T-helper 1 cell treated with Interleukin-12 subunit alpha and Interleukin-12 subunit beta and Interleukin-4 antibody, amounts not matched to agents 30 ng/mL and 1 ng/mL, for 36 hours (primary cell): ENCODE results near the gene ARHGEF25. TPM values are rescaled to one million over a fixed set of nuclear protein-coding genes. Genes with fewer than 3 reads are reported as not detected.

Source experiments
- intact Hi-C: fragments of 100-400 bp; cut with micrococcal nuclease; formaldehyde crosslinking; loops from one replicate; pipeline ENCODE4 v1.15.1; 2024
- total RNA-seq: library from RNA; stranded (reverse); gene quantifications from 2 replicates; pipeline ENCODE4 v1.2.3, GENCODE V29; 2022

Gene ARHGEF25
- total RNA-seq, 1 donor from 2014 or later, result 0.51 TPM

DNA sequence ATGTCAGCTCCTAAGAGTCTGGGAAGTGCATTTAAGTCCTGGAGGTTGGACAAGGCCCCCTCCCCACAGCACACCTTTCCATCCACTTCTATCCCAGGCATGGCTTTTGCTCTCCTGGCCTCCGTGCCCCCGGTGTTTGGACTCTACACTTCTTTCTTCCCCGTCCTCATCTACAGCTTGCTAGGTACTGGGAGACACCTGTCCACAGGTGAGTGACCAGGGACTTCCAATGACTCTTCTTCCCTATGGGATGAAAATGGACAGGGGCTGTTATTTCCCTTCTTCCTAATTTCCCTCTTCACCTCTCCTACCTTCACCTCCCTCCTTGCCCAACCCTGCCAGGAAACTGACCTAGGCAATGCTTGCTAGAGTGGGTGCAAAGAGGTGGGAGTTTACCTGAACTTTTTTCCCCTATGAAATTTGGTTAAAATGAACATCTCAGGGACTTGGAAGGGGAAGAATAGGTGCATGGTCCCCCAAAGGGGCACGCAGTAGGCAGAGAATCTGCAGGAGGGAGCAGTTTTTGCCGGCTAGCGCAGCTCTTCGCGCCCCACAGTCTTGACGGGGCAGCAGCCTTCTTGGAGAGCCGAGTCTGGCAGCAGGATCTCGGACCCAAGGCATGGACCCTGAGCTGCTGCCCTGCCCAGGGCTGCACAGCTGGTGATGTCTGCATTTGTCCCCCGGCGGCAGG lies 9.2 kb downstream of the ARHGEF25 start:
- intact Hi-C loops, result loop anchor here (2.0 to 5.0 kb wide), 2 partner anchors 100 to 143 kb away; partner anchors contain the start of genes ARHGAP9 and DDIT3

DNA sequence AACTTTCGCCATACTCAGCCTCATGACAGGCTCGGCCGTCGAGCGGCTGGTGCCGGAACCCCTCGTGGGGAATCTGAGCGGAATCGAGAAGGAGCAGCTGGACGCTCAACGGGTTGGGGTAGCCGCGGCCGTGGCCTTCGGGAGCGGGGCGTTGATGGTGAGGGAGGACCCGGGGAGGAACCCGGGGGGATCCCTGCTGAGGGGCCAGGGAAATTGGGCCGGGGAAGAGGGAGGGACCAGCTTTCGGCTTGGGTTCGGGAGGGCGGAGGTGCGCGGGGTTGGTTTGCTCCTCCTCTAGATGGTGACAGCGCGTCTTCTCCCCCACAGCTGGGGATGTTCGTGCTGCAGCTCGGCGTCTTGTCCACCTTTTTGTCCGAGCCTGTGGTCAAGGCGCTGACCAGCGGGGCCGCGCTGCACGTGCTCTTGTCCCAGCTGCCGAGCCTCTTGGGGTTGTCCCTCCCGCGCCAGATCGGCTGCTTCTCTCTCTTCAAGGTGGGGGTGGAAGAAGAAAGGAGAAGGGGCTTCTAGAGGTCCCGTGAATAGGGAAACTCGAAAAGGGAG lies 9.8 kb downstream of the ARHGEF25 start:
- intact Hi-C loops, result loop anchor here (1.0 to 5.0 kb wide), 5 partner anchors 12 to 162 kb away; partner anchors contain the start of genes ARHGAP9, B4GALNT1, DDIT3 and GLI1

DNA sequence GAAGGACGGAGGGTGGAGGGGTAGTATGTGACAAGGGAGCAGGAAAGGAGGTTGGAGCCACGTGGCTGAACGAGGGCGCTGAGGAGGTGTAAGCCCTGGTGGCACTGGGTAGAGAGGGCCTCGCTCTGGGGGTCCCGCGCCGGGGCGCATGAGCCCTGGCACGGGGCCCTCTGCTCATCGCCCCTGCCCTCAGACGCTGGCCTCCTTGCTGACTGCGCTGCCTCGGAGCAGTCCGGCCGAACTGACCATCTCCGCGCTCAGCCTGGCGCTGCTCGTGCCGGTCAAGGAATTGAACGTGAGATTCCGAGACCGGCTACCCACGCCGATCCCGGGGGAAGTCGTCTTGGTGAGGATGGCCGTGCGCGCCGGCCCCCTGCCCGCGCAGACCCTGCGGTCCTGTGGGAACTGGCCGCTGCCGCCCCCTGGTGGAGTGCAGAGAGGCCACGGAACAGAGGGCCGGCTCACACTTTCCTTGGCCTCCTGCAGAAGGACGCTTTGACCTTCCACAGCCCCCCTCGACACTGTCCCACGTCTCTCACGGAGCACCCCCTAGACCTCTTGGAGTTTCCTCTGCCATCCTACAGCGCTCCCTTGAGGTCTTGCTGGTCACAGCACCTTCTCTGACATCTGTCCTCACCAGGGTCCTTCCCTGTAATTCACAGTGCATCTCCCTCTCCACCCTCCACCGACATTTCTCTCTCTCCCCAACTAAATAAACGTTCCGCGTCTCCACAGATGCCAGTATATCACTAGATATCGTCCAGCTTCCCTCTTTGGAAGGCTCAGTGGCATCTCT lies 10.5 kb downstream of the ARHGEF25 start:
- intact Hi-C loops, result loop anchor here (1.0 to 5.0 kb wide), 5 partner anchors 12 to 162 kb away; partner anchors contain the start of genes ARHGAP9, B4GALNT1, DDIT3 and GLI1

DNA sequence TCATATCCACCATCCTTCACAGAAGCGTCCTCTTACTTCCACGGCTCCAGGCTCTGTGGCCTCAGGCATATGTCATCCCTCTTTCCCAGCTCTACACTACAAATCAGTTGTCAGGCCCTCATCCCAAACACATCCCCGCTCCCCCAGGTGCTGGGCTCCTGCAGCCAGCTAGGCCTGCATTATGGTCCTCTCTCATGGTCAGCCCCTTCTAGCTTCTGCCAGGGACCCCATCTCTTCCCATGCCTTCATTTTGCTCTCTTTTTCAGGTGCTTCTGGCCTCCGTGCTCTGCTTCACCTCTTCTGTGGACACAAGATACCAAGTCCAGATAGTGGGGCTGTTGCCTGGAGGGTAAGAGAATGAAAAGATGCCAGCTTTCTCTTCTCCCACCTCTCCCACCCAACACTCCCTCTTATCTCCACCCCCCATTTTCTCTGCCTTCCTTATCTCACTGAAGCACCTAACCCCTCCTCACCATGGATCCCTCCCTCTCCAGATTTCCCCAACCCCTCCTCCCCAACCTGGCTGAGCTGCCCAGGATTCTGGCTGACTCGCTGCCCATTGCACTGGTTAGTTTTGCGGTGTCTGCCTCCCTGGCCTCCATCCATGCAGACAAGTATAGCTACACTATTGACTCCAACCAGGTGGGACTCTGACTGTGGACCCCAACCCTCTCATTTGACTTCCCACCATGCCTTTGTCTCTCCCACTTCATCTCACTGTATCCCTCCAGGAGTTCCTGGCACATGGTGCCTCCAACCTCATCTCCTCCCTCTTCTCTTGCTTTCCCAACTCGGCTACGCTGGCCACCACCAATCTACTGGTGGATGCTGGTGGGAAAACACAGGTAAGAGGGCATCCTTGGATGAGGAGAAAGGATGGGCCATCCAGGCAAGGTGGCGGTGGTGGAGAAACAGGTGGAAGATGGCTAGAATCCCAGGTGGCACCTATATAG lies 11.3 kb downstream of the ARHGEF25 start:
- intact Hi-C loops, result loop anchor here (5.0 kb wide), 1 partner anchor 145 kb away; the partner anchor contains the start of gene ARHGAP9

DNA sequence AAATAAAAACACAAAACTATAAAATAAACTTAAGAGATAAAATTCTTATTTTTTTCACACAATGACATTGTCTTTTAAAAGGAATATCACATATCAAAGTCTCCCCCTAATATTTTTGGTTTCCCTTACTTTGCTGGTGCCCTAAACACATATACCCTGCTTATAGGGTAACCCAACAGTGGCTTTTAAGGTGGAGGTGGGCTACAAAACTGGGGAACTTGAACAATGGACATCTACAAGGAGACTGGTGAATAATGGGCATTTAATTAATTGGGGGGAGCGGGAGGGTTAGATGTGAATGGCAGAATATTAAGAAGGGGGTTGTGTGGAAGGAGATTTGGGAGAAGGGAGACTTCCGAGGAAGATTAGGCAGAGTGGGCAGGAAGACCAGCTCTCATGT lies 12.2 kb downstream of the ARHGEF25 start:
- intact Hi-C loops, result loop anchor here (5.0 kb wide), 1 partner anchor 146 kb away; the partner anchor contains the start of gene ARHGAP9

DNA sequence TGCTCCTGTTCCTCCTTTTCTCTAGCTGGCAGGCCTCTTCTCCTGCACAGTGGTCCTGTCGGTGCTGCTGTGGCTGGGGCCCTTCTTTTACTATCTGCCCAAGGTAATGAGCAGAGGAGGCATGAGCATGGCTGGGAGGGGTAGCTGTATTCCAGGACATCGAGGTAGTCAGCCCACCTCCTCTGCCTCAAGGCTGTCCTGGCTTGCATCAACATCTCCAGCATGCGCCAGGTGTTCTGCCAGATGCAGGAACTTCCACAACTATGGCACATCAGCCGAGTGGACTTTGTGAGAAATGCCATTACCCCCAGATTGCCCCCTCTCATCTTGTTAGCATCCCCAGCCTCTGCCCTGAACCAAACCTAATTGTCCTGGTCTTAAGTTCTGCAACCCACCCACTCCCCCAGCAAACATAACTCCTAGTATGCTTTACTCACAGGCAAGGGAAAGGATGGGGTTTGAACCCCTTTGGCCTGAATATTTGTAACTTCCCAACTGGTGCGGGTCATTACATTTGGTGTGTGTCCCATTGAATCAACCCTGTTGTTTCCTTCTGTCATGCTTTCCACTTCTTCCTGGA lies 12.7 kb downstream of the ARHGEF25 start:
- intact Hi-C loops, result loop anchor here (5.0 kb wide), 1 partner anchor 147 kb away; the partner anchor contains the start of gene ARHGAP9

DNA sequence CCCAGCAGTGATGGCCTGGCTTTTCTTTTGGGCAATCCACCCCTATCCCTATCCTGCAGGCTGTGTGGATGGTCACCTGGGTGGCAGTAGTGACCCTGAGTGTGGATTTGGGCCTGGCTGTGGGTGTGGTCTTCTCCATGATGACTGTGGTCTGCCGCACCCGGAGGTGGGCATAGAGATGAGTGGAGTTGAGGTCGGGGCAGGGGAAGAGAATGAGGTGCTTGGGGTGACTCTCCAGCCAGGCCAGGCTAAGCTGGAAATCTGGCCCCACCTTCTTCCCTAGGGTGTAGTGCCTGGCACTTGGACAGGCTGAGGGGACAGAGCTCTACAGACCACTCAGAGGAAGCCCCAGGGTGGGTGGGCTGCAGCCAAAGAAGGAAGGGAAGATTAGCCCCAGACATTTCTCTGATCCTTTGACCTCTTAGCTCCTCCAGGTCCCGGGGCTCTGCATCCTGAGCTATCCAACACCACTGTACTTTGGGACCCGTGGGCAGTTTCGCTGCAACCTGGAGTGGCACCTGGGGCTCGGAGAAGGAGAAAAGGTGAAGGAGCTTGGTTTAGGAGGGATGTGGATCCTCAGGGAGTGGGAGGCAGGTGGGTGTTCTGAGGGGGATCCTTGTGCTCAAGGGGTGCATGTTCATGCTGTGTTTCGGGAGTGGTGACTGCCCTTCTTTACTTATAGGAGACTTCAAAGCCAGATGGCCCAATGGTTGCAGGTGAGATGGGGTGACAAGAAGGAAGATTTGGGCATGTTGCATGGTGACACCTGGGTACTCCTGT lies 13.4 kb downstream of the ARHGEF25 start:
- intact Hi-C loops, result loop anchor here (5.0 kb wide), 1 partner anchor 147 kb away; the partner anchor contains the start of gene ARHGAP9

DNA sequence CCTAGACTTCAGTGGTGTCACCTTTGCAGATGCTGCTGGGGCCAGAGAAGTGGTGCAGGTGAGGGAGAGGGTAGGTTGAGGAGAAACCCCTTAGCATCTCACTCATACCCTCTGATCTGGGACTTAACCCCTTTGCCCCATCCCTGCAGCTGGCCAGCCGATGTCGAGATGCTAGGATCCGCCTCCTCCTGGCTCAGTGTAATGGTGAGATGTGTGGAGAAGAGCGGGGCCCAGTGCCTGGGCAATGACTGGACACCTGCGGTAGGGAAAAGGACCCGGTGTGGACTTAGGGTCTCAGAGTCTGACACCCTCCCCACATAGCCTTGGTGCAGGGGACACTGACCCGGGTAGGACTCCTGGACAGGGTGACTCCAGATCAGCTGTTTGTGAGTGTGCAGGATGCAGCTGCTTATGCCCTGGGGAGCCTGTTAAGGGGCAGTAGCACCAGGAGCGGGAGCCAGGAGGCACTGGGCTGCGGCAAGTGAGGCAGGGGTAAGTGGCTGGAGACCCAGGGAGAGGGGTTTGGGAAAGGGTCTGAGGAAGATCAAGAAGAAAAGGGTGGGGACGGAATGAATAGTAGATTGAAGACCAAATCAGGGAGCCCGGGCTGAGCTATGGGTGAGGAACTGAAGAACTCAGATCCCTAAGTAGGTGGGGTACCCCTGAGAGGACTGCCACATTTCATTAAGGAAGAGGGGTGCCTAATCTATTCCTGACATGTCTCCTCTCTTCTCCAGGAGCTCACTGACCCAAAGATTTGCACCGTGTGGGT lies 14.2 kb downstream of the ARHGEF25 start:
- intact Hi-C loops, result no loop called here

DNA sequence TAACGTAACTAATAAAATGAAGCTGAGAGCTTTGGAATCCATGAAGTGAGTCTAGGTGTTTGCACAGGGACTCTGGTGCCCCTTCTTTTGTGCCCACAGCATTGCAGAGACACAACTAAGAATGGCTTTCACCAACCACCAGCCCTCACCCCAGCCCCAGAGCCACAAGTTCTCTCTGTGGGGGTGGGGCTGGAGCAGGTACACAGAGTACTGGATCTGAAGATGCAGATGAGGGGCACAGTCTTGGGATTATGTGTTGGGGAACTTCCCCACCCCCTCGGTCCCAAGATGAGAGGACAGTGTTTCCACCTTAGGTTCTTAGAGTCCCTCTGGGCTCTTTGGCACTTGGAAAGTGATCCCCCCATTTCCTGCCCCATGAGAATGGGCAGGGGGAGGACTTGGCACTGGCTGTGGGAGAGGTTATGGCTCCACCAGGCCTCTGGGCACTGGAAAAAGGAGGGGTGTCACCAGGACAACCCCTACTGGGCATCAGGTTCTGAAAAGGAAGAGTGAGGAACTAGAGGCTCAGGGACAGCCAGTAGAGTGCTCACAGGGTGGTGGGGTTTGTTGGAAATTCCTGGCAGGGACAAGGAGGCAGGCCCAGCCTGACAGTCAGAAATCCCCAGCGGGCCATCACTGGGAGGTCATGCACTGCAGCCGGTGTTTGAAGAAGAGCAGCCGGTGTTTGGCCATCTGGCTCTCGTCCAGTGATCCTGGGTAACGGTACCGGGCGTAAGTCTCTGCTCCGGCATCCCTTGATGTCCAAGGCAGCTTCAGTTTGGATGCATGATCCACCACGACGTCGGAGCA lies 15.1 kb downstream of the ARHGEF25 start:
- intact Hi-C loops, result no loop called here

DNA sequence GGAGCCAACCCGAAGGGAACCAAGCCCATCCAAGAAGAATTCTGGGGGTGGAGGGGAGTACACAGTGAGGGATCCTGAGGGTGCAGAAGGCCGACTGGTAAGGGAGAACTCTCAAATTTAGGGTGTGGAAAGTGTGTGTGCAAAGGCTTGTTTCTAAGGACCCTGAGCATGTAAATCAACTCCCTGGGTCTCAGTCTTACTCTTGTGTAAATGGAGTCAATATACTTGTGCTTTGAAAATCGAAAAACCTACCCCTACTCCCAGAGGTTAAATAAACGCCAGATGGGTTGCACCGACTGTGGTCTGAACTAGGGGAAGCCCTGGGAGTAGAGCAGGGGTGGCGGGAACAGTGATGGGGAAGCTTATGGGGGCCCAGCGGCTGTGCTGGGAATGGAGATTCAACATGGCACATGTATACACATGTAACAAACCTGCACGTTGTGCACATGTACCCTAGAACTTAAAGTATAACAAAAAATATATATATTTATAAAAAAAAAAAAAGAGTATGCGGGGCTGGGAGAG lies 15.7 kb downstream of the ARHGEF25 start:
- intact Hi-C loops, result no loop called here

DNA sequence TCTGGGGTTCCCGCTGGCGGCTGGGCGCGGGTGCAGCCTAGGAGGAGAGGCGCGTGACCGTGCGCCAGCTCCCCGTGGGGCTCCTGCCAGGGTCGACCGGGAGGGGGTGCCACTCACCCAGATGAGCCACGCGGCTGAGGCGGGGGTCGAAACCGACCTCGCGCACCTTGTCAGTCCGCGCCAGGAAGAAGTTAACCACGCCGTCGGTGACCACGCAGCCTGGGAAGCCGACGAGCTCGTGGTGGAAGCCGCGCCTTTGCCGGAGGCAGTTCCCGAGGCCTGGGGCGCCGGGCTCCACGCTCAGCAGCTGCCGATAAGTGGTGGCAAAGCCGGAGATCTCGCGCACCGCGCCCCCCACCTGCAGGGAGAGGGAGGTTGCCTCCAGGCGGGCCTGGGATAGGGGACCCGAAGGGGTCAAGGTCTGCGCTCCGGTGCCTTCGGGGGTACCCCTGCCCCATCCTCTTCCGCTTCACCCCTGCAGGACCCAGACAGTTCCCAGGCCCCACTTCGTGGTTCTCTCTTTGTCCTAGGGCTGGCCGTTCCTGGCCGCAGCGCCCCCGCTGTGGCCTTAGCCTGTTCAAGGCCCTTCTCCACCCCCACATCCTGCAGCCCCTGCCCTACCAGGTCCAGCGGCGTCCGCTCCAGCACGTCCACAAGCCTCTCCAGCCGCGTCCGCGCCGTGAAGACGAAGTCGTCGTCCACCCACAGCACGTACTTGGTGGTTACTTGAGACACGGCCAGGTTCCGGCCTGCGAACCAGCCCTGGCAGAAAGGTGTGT lies 16.5 kb downstream of the ARHGEF25 start:
- intact Hi-C loops, result no loop called here

DNA sequence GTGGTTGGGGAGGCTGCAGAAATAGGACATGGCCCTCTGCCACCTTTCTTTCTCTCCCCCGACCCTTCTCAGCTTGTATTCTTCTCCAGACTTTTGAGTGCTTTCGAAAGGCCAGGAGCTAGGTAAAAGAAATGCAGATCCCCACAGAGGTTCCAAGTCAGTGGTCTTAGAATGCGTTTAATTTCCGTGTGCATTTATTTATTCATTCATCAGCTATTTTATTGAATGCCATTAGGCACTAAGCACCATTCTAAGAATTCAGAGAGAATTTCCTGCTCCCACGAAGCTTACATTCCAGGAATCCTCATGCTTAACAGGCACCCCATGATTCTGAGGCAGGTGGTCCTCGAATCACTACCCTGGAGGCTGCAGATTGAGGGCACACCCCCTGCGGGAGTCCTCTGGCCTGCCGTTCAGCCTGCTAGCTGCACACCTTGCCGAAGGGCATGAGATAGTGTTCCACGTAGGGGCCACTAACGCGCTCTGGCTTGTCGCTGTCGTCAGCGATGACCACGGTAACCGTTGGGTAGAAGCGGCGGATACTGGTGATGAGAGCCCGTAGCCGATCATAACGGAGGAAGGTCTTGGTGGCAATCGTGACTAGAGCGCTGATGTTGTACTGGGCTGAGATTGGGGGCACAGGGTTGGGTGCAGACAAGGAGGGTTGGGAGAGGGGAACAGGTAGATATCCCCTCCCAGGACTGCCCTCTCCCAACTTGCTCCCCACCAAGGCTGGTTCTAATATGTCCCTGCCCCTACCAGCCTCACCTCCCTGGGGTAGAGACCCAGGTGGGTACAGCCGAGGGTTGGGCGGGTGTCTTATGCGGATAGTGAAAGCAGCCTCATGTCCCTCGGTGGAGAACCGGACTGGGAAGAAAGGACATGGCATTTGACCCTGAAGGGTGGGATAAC lies 17.3 kb downstream of the ARHGEF25 start:
- intact Hi-C loops, result no loop called here

DNA sequence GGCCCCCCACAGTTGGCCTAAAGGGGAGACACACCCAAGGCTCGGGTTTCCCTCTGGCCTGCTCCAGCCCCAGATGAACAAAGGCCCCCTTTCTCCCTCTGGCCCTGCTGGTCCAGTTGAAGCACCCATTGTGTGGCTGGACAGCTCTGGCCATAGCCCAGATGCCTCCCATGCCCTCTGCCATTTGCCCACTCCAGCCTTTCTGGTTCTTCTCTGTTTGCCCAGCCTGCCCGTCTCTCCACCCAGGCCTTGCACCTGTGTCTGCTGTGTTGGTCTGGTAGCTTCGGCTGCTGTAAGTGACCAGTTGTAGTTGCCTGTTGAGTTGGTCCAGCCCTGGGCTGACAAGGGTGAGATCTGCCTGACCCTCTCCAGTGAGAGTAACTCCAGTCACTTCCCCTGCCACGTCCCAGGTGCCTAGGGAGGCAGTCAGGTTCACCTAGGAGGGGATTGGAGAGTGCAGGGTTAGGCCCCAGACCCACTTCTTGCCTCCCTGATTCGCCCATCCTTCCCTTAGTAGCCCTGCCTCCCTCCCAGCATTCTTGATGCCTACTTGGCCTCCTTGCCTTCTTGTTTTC lies 18.7 kb downstream of the ARHGEF25 start:
- intact Hi-C loops, result no loop called here

DNA sequence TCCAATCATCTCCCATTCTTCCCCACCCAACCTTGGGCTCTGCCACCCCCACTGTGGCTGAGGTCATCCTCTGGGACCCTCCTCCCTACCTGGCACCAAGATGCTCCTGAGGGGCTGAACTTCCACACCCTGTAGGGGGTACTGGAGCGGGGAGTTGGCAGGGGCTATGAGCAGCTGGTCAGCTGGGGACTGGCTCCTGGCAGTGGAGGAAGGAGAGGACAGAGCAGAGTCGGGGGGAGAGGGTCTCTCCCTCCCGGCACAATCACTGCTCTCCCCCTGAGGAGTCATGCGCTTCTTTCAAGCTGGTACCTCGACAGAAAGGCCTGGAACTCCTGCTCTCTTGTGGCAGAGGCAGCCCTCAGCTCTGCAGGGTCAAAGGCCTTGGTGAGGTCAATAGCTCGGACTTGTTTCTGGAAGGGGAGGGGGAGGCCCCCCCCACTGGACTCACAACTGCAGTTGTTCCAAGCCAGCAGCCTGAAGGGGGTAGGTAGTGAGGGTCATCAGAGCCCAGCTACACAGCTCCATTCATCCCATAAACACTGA lies 19.7 kb downstream of the ARHGEF25 start:
- intact Hi-C loops, result no loop called here

DNA sequence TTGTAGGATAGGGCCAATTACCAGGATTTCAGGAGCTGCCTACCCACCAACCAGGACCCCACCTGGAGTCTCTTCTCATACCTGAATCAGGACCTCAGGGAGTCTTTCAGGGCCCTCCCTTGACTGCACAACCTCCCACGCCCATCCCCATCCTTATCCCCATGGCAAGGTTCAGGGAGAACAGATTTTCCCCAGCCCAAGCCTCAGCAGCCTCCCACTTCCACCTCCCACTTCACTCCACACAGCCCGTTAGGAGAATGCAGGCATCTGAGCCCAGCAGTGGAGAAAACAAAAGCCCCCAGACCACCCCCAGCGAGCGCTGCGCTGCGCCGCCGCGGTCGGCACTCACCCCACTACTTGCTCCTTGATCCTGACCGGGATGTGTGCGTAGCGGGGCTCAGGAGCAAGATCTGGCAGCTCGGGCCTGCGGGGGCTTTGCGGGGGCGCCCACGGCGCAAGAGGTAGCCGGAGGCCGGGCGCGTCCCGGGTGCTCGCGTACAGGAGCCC lies 20.4 kb downstream of the ARHGEF25 start:
- intact Hi-C loops, result loop anchor here (2.0 kb wide), 1 partner anchor 391 kb away; no protein-coding TSS in a partner anchor
